Upper lobe of left lung (tissue), 4 donors: ENCODE measurements around the gene UPP1.

Source experiments
- EP300 ChIP-seq, 4 donors: sonication (generic); formaldehyde crosslinking; IDR thresholded peaks; one replicate each; pipeline ENCODE4 v1.5.1; 2017; ENCODE audit warnings: antibody characterized with exemption in 4 of 4, control low read depth in 2 of 4
- POLR2A ChIP-seq, 4 donors: fragments of 450-650 bp; IDR thresholded peaks; one replicate each; pipeline ENCODE4 v1.5.1; 2016 to 2017; ENCODE audit warnings: antibody characterized with exemption in 4 of 4, mild to moderate bottlenecking in 2 of 4
- POLR2AphosphoS5 ChIP-seq, 2 donors: sonication (generic); formaldehyde crosslinking; IDR thresholded peaks; one replicate each; pipeline ENCODE4 v1.5.1; 2017; ENCODE audit warnings: antibody characterized with exemption in 2 of 2
- TF ChIP-seq, protein P1 (sequence below), 6 experiments: fragments of 450-650 bp in 4 of 6; fragments of 200-600 bp in 2 of 6; sonication (generic) in 2 of 6; IDR thresholded peaks; one replicate each; pipeline ENCODE4 v1.5.1; 2016 to 2019; ENCODE audit warnings: antibody characterized with exemption in 6 of 6

DNA sequence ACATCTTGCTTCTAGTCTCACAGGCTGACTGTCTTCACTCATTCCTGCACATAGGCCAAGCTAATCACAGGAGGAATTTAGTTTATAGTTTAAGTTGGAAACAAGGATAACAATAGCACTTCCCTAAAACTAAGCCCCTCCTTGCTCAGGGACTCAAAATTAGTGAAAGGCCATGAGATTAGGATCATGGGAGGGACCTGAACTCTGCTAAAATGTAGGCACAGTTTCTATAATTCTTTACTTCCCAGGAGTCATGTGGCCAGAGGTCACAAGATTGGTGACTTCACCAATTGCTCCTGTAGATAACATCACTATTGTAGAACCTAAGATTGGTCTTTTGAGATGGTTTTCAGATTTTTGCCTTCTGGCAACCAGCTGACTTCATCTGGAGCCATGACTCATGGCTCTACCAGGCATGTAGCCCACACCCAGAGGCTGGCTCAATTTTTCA lies 14.8 kb upstream of the UPP1 start:
- TF ChIP-seq, protein P1, sequence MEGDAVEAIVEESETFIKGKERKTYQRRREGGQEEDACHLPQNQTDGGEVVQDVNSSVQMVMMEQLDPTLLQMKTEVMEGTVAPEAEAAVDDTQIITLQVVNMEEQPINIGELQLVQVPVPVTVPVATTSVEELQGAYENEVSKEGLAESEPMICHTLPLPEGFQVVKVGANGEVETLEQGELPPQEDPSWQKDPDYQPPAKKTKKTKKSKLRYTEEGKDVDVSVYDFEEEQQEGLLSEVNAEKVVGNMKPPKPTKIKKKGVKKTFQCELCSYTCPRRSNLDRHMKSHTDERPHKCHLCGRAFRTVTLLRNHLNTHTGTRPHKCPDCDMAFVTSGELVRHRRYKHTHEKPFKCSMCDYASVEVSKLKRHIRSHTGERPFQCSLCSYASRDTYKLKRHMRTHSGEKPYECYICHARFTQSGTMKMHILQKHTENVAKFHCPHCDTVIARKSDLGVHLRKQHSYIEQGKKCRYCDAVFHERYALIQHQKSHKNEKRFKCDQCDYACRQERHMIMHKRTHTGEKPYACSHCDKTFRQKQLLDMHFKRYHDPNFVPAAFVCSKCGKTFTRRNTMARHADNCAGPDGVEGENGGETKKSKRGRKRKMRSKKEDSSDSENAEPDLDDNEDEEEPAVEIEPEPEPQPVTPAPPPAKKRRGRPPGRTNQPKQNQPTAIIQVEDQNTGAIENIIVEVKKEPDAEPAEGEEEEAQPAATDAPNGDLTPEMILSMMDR (IDR thresholded peaks at IDR 0.05) = no peak
- TF ChIP-seq POLR2A (IDR thresholded peaks at IDR 0.05) (no peak), POLR2AphosphoS5 (IDR thresholded peaks at IDR 0.05) (no peak), EP300 (IDR thresholded peaks at IDR 0.05) (no peak)
